Transverse colon (tissue), 3 donors: ENCODE results near the gene KIAA0753.

Experiments used
- CTCF ChIP-seq, 5 experiments: fragments of 200-600 bp in 3 of 5; fragments of 450-650 bp in 2 of 5; sonication (generic) in 3 of 5; IDR thresholded peaks; 1 replicate in 2 of 5; 2 replicates in 3 of 5; pipeline ENCODE4 v1.5.1; 2016 to 2017; ENCODE audit warnings: antibody characterized with exemption in 5 of 5, inconsistent platforms in 3 of 5, mild to moderate bottlenecking in 2 of 5, moderate library complexity in 1 of 5
- POLR2A ChIP-seq: fragments of 450-650 bp; IDR thresholded peaks from one replicate; pipeline ENCODE4 v1.6.1; 2016; ENCODE audit warnings: antibody characterized with exemption, mild to moderate bottlenecking, moderate library complexity

GRCh38 chr17:6676802-6677157, 36.3 kb upstream of the KIAA0753 start:
- TF ChIP-seq CTCF (IDR thresholded peaks at IDR 0.05) (no peak), POLR2A (no peak)
